Omental fat pad (tissue), 4 donors: ENCODE measurements around the gene ZNF853. TPM values are rescaled to one million over a fixed set of nuclear protein-coding genes. Genes with fewer than 3 reads are reported as not detected.
"Not testable (repeated sequence)": the region's sequence is repeated elsewhere in the genome, so short reads cannot be mapped to it uniquely, and the experiment has no call there.

Experiments
- ATAC-seq: fragments of 150-250 bp; one replicate; pipeline ENCODE4 v1.9.1; 2016; ENCODE audit warnings: mild to moderate bottlenecking, moderate library complexity; ENCODE audit not compliant: low FRiP score
- DNase-seq: peaks from one replicate; pipeline ENCODE4 v3.0.0-alpha.2; 2019; ENCODE audit warnings: low spot score
- total RNA-seq, 4 donors: library from RNA; depleted of rRNA; stranded (reverse); fragments of >200 nt; gene quantifications; one replicate each; pipeline ENCODE4 v1.1.0, GENCODE V29; 2016
- TF ChIP-seq, protein P1 (sequence below), 3 donors: fragments of 450-650 bp; IDR thresholded peaks; one replicate each; pipeline ENCODE4 v1.5.1; 2016 to 2017; ENCODE audit warnings: antibody characterized with exemption in 3 of 3, mild to moderate bottlenecking in 3 of 3, moderate library complexity in 2 of 3

Gene ZNF853
- total RNA-seq, 4 donors from 2014 or later, result 4.1 to 5.6 (median 4.7) TPM

DNA sequence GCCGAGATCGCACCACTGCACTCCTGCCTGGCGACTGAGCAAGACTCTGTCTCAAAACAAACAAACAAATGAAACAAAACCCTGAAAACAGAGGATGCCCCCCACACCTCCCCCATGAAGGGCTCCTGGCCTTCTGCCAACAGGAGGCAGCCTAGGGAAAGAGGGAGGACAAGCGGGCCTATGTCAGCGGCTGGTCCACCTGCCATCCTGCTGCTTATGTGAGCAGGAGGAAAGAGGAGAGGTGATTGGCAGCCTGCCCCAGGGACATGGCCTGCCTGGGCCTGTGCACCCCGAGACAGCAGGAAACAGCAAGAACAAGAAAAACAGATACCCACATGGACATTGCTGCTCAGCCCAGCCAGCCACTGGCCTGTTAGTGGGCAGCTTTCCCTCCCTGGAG, 12.6 kb downstream of the ZNF853 start:
- ATAC-seq (no peak), DNase-seq (no peak)
- TF ChIP-seq, protein P1, sequence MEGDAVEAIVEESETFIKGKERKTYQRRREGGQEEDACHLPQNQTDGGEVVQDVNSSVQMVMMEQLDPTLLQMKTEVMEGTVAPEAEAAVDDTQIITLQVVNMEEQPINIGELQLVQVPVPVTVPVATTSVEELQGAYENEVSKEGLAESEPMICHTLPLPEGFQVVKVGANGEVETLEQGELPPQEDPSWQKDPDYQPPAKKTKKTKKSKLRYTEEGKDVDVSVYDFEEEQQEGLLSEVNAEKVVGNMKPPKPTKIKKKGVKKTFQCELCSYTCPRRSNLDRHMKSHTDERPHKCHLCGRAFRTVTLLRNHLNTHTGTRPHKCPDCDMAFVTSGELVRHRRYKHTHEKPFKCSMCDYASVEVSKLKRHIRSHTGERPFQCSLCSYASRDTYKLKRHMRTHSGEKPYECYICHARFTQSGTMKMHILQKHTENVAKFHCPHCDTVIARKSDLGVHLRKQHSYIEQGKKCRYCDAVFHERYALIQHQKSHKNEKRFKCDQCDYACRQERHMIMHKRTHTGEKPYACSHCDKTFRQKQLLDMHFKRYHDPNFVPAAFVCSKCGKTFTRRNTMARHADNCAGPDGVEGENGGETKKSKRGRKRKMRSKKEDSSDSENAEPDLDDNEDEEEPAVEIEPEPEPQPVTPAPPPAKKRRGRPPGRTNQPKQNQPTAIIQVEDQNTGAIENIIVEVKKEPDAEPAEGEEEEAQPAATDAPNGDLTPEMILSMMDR (IDR thresholded peaks at IDR 0.05), result no peak

DNA sequence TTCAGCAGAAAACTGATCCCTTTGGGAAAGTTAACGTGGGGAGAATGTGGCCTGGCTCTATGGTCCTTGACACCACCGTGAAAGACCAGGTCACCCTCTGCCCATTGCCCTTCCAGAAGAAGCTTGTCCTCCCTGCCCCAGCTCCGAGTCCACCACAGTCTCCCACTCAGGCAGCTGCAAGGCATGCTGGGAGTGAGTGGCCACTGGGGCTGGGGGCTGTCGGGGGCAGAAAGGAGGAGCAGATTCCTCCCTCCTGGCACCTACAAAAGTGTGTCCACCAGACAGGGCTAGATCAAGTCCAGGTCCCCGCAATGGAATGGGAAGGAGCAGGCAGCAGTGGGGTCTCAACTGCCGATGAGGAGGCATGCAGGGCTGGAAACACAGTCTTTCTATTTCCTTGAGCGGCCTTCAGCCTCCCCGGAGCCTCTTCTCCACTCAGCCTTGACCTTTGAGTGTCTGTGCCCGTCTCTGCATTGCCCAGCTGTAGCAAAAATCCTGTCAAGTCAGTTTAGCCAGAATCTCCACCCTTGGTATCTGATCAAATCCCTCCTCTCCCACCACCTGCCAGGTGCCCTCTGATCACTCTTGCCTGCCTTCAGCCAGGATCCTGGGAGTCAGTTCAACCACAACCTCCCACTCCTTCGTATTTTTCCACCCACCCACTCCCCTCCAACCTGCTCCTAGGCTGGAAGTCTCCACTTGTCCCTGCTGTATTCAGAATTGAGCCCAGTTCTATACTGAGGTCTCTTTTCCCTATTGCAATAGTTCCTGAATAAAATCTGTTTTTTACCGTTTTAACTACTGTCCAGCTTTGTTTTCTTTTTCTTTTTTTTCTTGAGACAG, 14.8 kb downstream of the ZNF853 start:
- DNase-seq, result no peak
- TF ChIP-seq, protein P1 (IDR thresholded peaks at IDR 0.05), result no peak
- no peak for ATAC-seq

DNA sequence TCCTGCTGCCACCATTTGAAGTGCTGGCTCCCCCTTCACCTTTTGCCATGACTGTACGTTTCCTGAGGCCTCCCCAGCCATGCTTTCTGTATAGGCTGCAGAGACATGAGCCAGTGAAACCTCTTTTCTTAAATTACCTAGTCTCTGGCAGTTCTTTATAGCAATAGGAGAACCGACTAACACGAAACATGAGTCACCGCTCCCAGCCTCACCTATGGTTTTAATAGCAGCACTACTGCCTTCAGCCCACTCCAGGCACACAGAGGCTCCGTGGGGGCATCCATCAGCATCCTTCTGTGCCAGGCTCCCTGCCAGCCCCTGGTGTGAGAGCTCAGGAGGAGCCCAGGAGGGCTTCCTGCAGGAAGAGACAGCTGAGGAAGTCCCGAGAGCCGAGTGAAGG, 16.2 kb downstream of the ZNF853 start:
- TF ChIP-seq, protein P1 (IDR thresholded peaks at IDR 0.05), result no peak

DNA sequence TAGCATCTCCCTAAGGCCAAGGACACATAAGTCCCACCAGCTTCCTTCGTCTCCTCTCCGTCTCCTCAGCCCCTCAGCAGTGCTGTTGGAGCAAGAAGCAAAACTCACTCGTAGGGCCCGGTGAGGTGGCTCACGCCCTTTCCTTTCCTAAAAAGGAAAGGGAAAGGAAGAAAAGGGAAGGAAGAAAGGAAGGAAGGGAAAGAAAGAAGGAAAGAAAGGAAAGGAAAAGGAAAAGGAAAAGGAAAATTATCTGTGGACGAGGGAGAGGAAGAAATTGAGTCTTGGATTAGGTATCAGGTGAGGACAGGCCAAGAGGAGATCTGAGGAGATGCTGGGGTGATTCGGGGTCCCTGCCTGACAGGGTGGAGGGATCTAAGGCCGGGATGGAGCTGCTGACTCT, 18.6 kb downstream of the ZNF853 start:
- DNase-seq (no peak), ATAC-seq (no peak)
- TF ChIP-seq, protein P1 (IDR thresholded peaks at IDR 0.05), result no peak

More for the DNA sequence above, 16.2 kb downstream of the ZNF853 start:
- DNase-seq (no peak), ATAC-seq (no peak)

DNA sequence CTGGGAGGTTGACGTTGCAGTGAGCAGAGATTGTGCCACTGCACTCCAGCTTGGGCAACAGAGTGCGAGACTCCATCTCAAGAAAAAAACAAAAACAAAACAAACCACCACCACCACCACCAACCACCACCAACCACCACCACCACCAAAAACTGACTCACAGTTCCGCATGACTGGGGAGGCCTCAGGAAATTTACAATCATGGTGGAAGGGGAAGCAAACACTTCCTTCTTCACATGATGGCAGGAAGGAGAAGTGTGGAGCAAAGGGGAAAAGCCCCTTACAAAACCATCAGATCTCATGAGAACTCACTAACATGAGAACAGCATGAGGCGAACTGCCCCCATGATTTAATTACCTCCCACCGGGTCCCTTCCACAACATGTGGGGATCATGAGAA, 19.6 kb downstream of the ZNF853 start:
- DNase-seq, ATAC-seq: not testable (repeated sequence)

DNA sequence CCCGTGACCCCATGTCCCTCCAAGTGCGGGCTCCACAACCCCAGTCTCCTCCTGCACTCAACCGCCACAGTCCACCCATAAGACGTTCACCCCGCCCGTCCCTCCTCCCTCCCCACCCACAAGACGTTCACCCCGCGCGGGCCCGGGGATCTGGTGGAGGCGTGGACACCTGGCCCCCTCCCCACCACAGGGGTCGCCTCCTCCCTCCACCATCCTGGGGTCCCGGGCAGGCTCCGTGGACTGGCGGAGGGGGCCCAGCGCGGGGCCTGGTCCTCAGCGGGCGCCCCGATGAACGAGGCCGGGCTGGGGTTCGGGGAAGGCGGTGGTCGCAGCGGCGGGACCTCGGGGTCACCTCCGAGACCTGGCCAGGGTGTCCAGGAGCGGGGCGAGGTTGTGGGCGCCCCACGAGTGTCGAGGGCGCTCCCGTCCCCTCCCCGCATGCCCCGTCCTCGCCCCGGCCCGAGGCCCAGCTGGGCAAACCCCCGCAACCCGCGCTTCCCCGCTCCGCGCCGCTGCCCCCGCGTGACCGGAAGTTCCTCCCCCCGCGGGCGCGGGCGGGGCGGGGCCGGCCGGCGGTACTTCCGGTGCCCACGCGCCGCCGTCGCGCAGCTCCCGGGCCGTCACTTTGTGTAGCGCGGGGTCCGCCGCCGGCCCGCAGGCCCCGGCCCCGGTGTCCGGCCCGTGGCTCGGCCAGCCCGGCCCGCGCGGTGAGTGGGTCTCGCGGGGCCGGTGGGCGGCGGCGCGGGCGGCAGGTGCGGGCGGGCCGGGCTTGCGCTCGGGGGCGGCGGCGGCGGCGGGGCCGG, 21.5 kb downstream of the ZNF853 start, which contains the start of gene ZNF316:
ZNF316 (plus strand) TSS at position 578 of the 803 bp plus-strand sequence. CDS start 5,092 bp downstream, outside the sequence.
- TF ChIP-seq, protein P1 (IDR thresholded peaks at IDR 0.05), result no peak
- no peak for DNase-seq
- ATAC-seq, result peak; percentile 81

DNA sequence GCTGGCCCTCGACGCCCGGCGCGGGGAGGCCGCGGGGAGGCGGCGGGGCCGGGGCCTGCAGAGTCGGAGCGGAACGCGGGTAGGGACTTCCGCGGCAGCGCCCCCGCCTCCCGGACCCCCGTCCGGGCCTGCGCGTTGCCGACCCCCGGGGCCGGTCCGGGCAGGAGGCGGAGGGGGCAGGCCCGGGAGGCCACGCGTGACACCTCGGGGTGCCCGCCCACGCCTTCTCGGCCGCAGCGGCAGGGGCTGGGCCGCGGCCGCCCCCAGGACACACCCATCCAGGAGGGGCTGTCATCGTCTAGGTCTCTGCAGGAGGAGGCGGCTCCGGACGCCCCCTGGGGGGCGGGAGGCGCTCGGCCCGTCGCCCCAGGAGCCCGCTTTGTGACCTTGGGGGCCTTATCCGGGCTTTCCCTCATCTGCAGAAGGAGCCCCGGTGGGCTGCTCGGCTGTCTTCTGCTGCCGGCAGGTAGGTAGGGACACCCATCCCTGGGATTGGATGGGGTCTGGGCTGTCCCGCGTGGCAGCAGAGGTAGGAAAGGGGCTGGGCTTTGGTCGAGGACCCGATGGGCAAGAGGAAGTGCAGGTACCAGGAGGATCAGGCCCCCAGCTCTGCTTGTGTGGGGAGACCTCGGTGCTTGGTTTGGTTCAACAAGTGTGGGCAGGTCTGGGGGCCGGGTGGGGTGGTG, 22.3 kb downstream of the ZNF853 start:
- peak; percentile 46 for ATAC-seq
- TF ChIP-seq, protein P1 (IDR thresholded peaks at IDR 0.05), result no peak
- DNase-seq, result no peak
